IPS DF 4.7 (cell line): ENCODE results near the gene CTNND2.

Experiments
- DNase-seq: peaks from one replicate; pipeline ENCODE4 v3.0.0-alpha.2; 2013; ENCODE audit warnings: low spot score; ENCODE audit errors: extremely low read depth

CTNND2 gene

GRCh38 chr5:11181940-11182339, 722.3 kb downstream of the CTNND2 start:
- no peak for DNase-seq

- no peak for DNase-seq
Measured at GRCh38 chr5:11180890-11181289, 723.4 kb downstream of the CTNND2 start.

GRCh38 chr5:11177999-11178711, 726.1 kb downstream of the CTNND2 start:
- DNase-seq = no peak

GRCh38 chr5:11174591-11174990, 729.7 kb downstream of the CTNND2 start:
- DNase-seq = no peak

GRCh38 chr5:11172484-11172883, 731.8 kb downstream of the CTNND2 start:
- no peak for DNase-seq

GRCh38 chr5:11171236-11171635, 733.0 kb downstream of the CTNND2 start:
- no peak for DNase-seq

- DNase-seq = no peak
Measured at GRCh38 chr5:11166923-11167322, 737.3 kb downstream of the CTNND2 start.

- DNase-seq = no peak
Measured at GRCh38 chr5:11164531-11165294, 739.5 kb downstream of the CTNND2 start.

GRCh38 chr5:11157132-11157531, 747.1 kb downstream of the CTNND2 start:
- no peak for DNase-seq

- DNase-seq = no peak
Measured at GRCh38 chr5:11153670-11154382, 750.4 kb downstream of the CTNND2 start.

GRCh38 chr5:11152368-11152767, 751.9 kb downstream of the CTNND2 start:
- no peak for DNase-seq

GRCh38 chr5:11150976-11151375, 753.3 kb downstream of the CTNND2 start:
- no peak for DNase-seq

GRCh38 chr5:11148810-11149539, 755.3 kb downstream of the CTNND2 start:
- DNase-seq = no peak

- DNase-seq = no peak
Measured at GRCh38 chr5:11146171-11146570, 758.1 kb downstream of the CTNND2 start.

GRCh38 chr5:11143456-11144267, 760.6 kb downstream of the CTNND2 start:
- DNase-seq = no peak

GRCh38 chr5:11139217-11139865, 764.9 kb downstream of the CTNND2 start:
- DNase-seq = no peak

- DNase-seq = no peak
Measured at GRCh38 chr5:11130131-11130530, 774.1 kb downstream of the CTNND2 start.

GRCh38 chr5:11128021-11128420, 776.2 kb downstream of the CTNND2 start:
- no peak for DNase-seq

GRCh38 chr5:11126844-11127243, 777.4 kb downstream of the CTNND2 start:
- DNase-seq = no peak

- no peak for DNase-seq
Measured at GRCh38 chr5:11121885-11122284, 782.4 kb downstream of the CTNND2 start.
